Measurements from ENCODE around the gene JADE2.

DNA sequence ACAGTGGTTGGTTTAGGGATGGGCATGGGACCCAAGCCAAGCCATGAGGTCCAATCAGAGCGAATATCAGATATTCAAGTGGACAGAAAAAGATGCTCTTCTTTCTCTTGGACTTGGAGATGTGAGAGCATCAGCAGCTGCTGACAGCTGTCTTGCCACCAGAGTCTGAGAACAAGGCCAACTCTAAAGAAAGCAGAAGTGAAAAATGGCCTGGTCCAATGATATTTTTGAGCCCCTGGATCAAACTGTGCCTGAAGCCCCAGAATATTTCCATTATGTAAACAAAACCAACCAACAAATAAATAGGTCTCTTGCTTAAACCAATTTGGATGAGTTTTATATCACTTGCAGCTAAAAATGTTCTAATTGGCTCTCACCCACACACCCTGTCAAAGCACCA, 30.7 kb upstream of the JADE2 start:
- no peak for TF ChIP-seq POU6F1 (CRISPR knock-in tag; IDR thresholded peaks at IDR 0.05; ENCODE audit: borderline replicate concordance, low read depth)
- TF ChIP-seq PATZ1 (CRISPR knock-in tag; IDR thresholded peaks at IDR 0.05; ENCODE audit: borderline replicate concordance), result no peak
- no peak for TF ChIP-seq TOX (CRISPR knock-in tag; IDR thresholded peaks at IDR 0.05; ENCODE audit: borderline replicate concordance)

Measured in SK-N-SH treated with all-trans-retinoic acid at 6 μM for 48 hours (cell line).